MM.1S (cell line): ENCODE results near the gene SLC25A25.
"Not testable (repeated sequence)": the region's sequence is repeated elsewhere in the genome, so short reads cannot be mapped to it uniquely, and the experiment has no call there.

Source experiments
- DNase-seq: peaks from one replicate; pipeline ENCODE4 v3.0.0-alpha.2; 2015
- H2AFZ ChIP-seq: fragments of 300-600 bp; sonication (generic); 2 replicates; pipeline ENCODE4 v1.6.0; 2016; ENCODE audit warnings: antibody characterized with exemption, low read length
- H3F3A ChIP-seq: fragments of 300-600 bp; sonication (generic); 2 replicates; pipeline ENCODE4 v1.6.1; 2016; ENCODE audit warnings: mild to moderate bottlenecking, antibody characterized with exemption, low read length, moderate library complexity, mixed read lengths; ENCODE audit not compliant: insufficient read depth
- H3K27ac ChIP-seq: fragments of 300-600 bp; sonication (generic); 2 replicates; pipeline ENCODE4 v1.5.1; 2016; ENCODE audit warnings: mild to moderate bottlenecking, low read length
- H3K27me3 ChIP-seq: fragments of 300-600 bp; sonication (generic); replicated peaks from 2 replicates; pipeline ENCODE4 v1.6.0; 2016; ENCODE audit warnings: low read length; ENCODE audit not compliant: insufficient read depth
- H3K36me3 ChIP-seq: fragments of 300-600 bp; sonication (generic); replicated peaks from 2 replicates; pipeline ENCODE4 v1.6.1; 2016; ENCODE audit warnings: mild to moderate bottlenecking, low read length, mixed read lengths; ENCODE audit not compliant: insufficient read depth
- H3K4me1 ChIP-seq: fragments of 300-600 bp; sonication (generic); 2 replicates; pipeline ENCODE4 v1.6.1; 2016; ENCODE audit warnings: low read length, mixed read lengths
- H3K4me2 ChIP-seq: fragments of 300-600 bp; sonication (generic); 2 replicates; pipeline ENCODE4 v1.6.0; 2016; ENCODE audit warnings: low read depth, low read length
- H3K4me3 ChIP-seq: fragments of 300-600 bp; sonication (generic); 2 replicates; pipeline ENCODE4 v1.5.1; 2016; ENCODE audit warnings: low read length, mixed read lengths
- H3K79me2 ChIP-seq: fragments of 300-600 bp; sonication (generic); 2 replicates; pipeline ENCODE4 v1.6.1; 2016; ENCODE audit warnings: mixed run types, low read length, mixed read lengths
- H3K9ac ChIP-seq: fragments of 300-600 bp; sonication (generic); 2 replicates; pipeline ENCODE4 v1.6.1; 2016; ENCODE audit warnings: low read length, mixed read lengths
- H3K9me2 ChIP-seq: fragments of 300-600 bp; sonication (generic); replicated peaks from 2 replicates; pipeline ENCODE4 v1.6.1; 2016; ENCODE audit warnings: mild to moderate bottlenecking, low read length, mixed read lengths; ENCODE audit not compliant: insufficient read depth
- H3K9me3 ChIP-seq: fragments of 300-600 bp; sonication (generic); replicated peaks from 2 replicates; pipeline ENCODE4 v1.6.1; 2016; ENCODE audit warnings: mild to moderate bottlenecking, low read length, mixed read lengths; ENCODE audit not compliant: insufficient read depth
- H4K20me1 ChIP-seq: fragments of 300-600 bp; sonication (generic); 2 replicates; pipeline ENCODE4 v1.6.1; 2016; ENCODE audit warnings: mild to moderate bottlenecking, low read length, moderate library complexity, mixed read lengths; ENCODE audit not compliant: insufficient read depth
- EZH2 ChIP-seq: fragments of 300-600 bp; sonication (generic); optimal IDR thresholded peaks from 2 replicates; pipeline ENCODE3; 2017; ENCODE audit warnings: low read depth, mild to moderate bottlenecking, antibody characterized with exemption, low read length, mixed read lengths
- EZH2phosphoT487 ChIP-seq: fragments of 300-600 bp; sonication (generic); IDR thresholded peaks from 2 replicates; pipeline ENCODE4 v1.6.1; 2018; ENCODE audit warnings: antibody characterized with exemption, low read length
- TF ChIP-seq, protein P1 (sequence below): fragments of 300-600 bp; sonication (generic); IDR thresholded peaks from 2 replicates; pipeline ENCODE4 v1.5.1; 2016; ENCODE audit warnings: antibody characterized with exemption, low read length, mixed read lengths

The SLC25A25 gene

GRCh38 chr9:128132139-128132538 lies 64.1 kb downstream of the SLC25A25 start:
- H3K4me1 ChIP-seq, H3K9me2 ChIP-seq, H3K27ac ChIP-seq, H3K79me2 ChIP-seq, H3K36me3 ChIP-seq, H4K20me1 ChIP-seq, H3K4me3 ChIP-seq, H3K4me2 ChIP-seq, H3F3A ChIP-seq, DNase-seq, H3K9ac ChIP-seq, H2AFZ ChIP-seq, H3K9me3 ChIP-seq: not testable (repeated sequence)
- peaks cover 34% of the 10 kb centered on the region for H3K27me3 ChIP-seq

DNA sequence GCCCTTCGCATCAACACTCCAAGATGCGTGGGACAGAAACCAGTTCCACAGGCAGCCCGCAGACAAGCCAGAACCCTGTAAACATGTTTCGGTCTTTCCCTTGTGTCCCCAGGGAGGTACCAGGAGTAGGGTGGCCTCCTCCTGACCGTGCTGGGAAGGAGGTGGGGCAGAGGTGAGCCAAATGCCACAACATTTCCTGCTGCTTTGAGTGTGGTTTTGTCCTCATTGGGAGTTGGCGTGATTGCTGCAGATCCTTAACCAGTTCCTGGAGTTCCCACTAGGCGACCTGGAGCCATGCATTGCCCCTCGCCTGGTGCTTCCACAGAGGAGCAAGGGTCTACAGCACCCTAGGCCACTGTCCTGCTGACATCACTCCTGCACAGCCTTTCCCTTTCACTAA lies 67.5 kb downstream of the SLC25A25 start:
- H3K9me2 ChIP-seq, H3K9me3 ChIP-seq, H2AFZ ChIP-seq, H3K79me2 ChIP-seq, H3F3A ChIP-seq, H3K4me3 ChIP-seq, DNase-seq, H3K4me2 ChIP-seq, H3K4me1 ChIP-seq, H3K9ac ChIP-seq, H3K36me3 ChIP-seq, H3K27ac ChIP-seq, H4K20me1 ChIP-seq: not testable (repeated sequence)
- H3K27me3 ChIP-seq: peaks cover 47% of the 10 kb centered on the region

DNA sequence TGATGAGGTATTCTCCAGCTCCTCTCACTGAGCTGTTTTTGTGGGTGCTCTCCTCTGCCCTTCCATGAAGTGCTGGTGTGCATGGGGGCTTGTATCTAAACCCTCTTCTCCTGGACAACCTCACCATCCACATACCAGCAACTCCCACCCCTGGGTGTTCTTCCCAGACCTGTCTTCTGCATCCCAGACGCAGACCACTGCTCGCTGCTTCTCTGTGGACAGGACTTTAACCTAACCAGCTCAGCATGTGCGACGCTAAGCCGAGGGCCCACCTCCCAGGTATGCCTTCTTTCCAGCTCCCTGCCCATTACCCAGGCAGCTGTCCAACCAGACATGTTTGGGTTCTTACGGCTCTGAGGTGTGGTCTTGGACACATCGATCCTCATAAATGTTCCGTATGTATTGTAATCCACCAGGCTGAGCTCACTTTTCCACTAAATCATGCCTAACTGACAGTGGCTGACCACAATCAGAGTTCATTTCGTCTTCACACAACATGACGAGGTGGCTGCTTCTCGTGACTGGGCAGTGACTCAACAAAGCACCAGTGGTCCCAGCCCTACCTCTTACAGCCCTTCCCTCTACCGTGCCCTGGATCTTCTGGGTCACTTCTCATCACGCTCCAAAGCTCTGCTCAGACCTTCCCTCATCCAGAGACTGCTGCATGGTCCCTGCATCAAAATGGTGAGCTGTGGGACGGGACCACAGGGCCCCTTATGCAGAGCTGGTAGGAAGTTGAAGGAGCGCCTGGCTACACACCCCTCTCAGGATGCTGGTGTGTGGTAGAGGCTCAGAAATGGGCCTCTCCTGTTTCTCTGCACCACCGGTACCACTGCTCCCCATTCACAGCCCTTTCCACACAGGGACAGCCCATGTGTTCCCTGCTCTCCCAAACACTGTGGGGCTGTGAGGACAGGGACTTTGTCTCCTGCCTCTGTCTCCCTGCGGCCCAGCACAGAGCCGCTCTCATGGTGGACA lies 69.1 kb downstream of the SLC25A25 start:
- H3K79me2 ChIP-seq: no peaks in the 10 kb centered on the region
- no peaks in the 10 kb centered on the region for H3K9me2 ChIP-seq
- DNase-seq: no peak
- H2AFZ ChIP-seq: no peak overlapping the region
- no peaks in the 10 kb centered on the region for H3K9me3 ChIP-seq
- H3K36me3 ChIP-seq: no peaks in the 10 kb centered on the region
- H3K4me3 ChIP-seq: no peak overlapping the region
- no peaks in the 10 kb centered on the region for H4K20me1 ChIP-seq
- no peak overlapping the region for H3K9ac ChIP-seq
- no peaks in the 10 kb centered on the region for H3F3A ChIP-seq
- TF ChIP-seq, protein P1, sequence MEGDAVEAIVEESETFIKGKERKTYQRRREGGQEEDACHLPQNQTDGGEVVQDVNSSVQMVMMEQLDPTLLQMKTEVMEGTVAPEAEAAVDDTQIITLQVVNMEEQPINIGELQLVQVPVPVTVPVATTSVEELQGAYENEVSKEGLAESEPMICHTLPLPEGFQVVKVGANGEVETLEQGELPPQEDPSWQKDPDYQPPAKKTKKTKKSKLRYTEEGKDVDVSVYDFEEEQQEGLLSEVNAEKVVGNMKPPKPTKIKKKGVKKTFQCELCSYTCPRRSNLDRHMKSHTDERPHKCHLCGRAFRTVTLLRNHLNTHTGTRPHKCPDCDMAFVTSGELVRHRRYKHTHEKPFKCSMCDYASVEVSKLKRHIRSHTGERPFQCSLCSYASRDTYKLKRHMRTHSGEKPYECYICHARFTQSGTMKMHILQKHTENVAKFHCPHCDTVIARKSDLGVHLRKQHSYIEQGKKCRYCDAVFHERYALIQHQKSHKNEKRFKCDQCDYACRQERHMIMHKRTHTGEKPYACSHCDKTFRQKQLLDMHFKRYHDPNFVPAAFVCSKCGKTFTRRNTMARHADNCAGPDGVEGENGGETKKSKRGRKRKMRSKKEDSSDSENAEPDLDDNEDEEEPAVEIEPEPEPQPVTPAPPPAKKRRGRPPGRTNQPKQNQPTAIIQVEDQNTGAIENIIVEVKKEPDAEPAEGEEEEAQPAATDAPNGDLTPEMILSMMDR: no peak
- TF ChIP-seq EZH2 (no peak), EZH2phosphoT487 (no peak)
- H3K4me2 ChIP-seq: no peak overlapping the region
- peaks cover 37% of the 10 kb centered on the region for H3K27me3 ChIP-seq
- no peak overlapping the region for H3K27ac ChIP-seq
- no peaks in the 10 kb centered on the region for H3K4me1 ChIP-seq

- DNase-seq: no peak
- Histone ChIP-seq H3K27me3 (peaks cover 29% of the 10 kb centered on the region), H3K9me2 (no peaks in the 10 kb centered on the region), H3K9ac (no peak overlapping the region), H3K4me2 (no peak overlapping the region), H3K27ac (no peak overlapping the region), H3F3A (no peaks in the 10 kb centered on the region), H3K9me3 (no peaks in the 10 kb centered on the region), H4K20me1 (no peaks in the 10 kb centered on the region), H2AFZ (no peak overlapping the region), H3K4me3 (no peak overlapping the region), H3K36me3 (no peaks in the 10 kb centered on the region), H3K4me1 (no peaks in the 10 kb centered on the region), H3K79me2 (no peaks in the 10 kb centered on the region)
- TF ChIP-seq, protein P1: no peak
- TF ChIP-seq EZH2 (no peak), EZH2phosphoT487 (no peak)
Measured at GRCh38 chr9:128138001-128138400, 70.0 kb downstream of the SLC25A25 start.
